GM13977 (cell line): ENCODE data around the gene TMEM132D.

Experiments
- DNase-seq: peaks from one replicate; pipeline ENCODE4 v3.0.0; 2012; ENCODE audit warnings: low spot score
- CTCF ChIP-seq: IDR thresholded peaks from 2 replicates; pipeline ENCODE4 v1.5.1; 2012; ENCODE audit warnings: mild to moderate bottlenecking, control low read depth; ENCODE audit not compliant: insufficient read depth; ENCODE audit errors: extremely low read depth, missing control alignments
- in situ Hi-C: fragments of 300-500 bp; cut with MboI; formaldehyde crosslinking; loops from one replicate; pipeline ENCODE4 v1.12.0; 2022; ENCODE audit warnings: low sequenced_read_pairs, low pct_unique_long_range_greater_than_20kb, mixed read lengths, inconsistent platforms; ENCODE audit not compliant: unreplicated experiment

TMEM132D gene

GRCh38 chr12:129069886-129070285 is 833.9 kb downstream of the TMEM132D start:
- no peak for DNase-seq
- in situ Hi-C loops, result no loop called here
- TF ChIP-seq CTCF, result no peak

- TF ChIP-seq CTCF, result no peak
- no peak for DNase-seq
- in situ Hi-C loops, result no loop called here
Observed at GRCh38 chr12:129068684-129069083, 835.1 kb downstream of the TMEM132D start.

- DNase-seq, result no peak
- TF ChIP-seq CTCF, result no peak
- in situ Hi-C loops, result no loop called here
Observed at GRCh38 chr12:129067491-129067890, 836.3 kb downstream of the TMEM132D start.

GRCh38 chr12:129064209-129064855 is 839.5 kb downstream of the TMEM132D start:
- in situ Hi-C loops, result no loop called here
- no peak for TF ChIP-seq CTCF
- no peak for DNase-seq

- no peak for DNase-seq
- in situ Hi-C loops, result no loop called here
- no peak for TF ChIP-seq CTCF
Observed at GRCh38 chr12:129063600-129063999, 840.2 kb downstream of the TMEM132D start.

GRCh38 chr12:129053232-129053631 is 850.6 kb downstream of the TMEM132D start:
- TF ChIP-seq CTCF, result no peak
- in situ Hi-C loops, result no loop called here
- no peak for DNase-seq

- in situ Hi-C loops, result no loop called here
- TF ChIP-seq CTCF, result no peak
- no peak for DNase-seq
Observed at GRCh38 chr12:129052373-129052772, 851.5 kb downstream of the TMEM132D start.
